Activated T-cell treated with anti-CD3 and anti-CD28 coated beads for 48 hours (primary cell): ENCODE data around the gene ITPRIPL2.

ENCODE experiments used
- DNase-seq: peaks from one replicate; pipeline ENCODE4 v3.0.0-alpha.2; 2020; ENCODE audit warnings: low read depth

The ITPRIPL2 gene

DNA sequence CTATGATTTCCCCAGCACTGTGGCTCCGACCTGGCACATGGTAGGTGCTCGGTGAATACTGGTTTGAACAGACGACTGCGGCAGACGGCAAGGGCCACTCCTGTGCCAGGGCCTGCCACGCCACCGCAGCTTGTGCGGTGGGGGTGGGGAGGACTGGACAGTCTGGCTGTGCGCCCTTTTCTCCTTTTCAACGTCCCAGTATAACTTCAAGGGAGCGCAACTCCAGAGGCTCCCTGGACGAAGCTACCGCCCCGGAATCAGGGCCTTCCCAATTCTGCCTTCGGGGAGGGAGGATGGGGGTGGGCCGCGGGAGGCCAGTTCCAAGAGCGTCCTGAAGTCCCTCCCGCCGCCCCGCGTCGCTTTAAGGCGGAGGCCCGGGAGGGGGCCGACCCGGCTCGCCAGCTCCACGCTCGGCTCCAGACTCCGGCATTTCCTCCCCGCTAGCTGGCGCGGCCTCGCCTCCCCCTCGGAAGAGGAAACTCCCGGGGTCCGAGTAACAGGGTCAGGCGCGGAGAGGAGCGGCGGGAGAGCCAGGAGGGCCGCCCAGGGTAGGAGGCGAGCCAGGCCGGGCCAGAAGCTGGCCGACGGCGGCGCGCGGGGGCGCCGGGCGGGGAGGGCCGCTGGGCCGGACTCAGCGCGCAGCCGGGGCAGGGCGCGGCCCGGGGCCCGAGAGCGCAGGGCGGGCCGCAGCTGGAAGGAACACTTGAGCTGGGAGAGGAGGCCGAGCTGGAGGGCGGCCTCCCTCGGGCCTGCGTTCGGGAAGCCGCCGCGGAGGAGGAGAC, at the start of gene ITPRIPL2:
ITPRIPL2 (plus strand) TSS at position 388 of the 782 bp plus-strand sequence. CDS start 498 bp downstream, outside the sequence.
- no peak for DNase-seq

DNA sequence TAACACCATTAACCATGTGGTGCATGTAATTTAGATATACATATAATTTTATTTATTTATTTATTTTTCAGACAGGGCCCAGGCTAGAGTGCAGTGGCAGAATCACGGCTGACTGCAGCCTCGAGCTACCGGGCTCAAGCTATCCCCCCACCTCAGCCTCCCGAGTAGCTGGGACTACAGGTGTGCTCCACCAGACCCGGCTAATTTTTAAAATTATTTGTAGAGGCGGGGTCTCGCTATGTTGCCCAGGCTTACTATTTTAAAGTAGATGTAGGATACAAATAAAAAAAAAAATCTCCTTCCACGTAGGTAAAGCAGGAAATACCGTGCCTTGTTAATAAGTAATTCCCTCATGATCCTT, 46.8 kb upstream of the ITPRIPL2 start:
- no peak for DNase-seq

- DNase-seq, result peak; percentile 96
Observed at GRCh38 chr16:19067349-19068236, 46.2 kb upstream of the ITPRIPL2 start, which contains the start of gene COQ7. COQ7 (plus strand) TSS chr16:19067614; CDS start chr16:19067665, 51 bp downstream.

- DNase-seq, result peak; percentile 2
Observed at GRCh38 chr16:19068237-19068815, 45.4 kb upstream of the ITPRIPL2 start.

DNA sequence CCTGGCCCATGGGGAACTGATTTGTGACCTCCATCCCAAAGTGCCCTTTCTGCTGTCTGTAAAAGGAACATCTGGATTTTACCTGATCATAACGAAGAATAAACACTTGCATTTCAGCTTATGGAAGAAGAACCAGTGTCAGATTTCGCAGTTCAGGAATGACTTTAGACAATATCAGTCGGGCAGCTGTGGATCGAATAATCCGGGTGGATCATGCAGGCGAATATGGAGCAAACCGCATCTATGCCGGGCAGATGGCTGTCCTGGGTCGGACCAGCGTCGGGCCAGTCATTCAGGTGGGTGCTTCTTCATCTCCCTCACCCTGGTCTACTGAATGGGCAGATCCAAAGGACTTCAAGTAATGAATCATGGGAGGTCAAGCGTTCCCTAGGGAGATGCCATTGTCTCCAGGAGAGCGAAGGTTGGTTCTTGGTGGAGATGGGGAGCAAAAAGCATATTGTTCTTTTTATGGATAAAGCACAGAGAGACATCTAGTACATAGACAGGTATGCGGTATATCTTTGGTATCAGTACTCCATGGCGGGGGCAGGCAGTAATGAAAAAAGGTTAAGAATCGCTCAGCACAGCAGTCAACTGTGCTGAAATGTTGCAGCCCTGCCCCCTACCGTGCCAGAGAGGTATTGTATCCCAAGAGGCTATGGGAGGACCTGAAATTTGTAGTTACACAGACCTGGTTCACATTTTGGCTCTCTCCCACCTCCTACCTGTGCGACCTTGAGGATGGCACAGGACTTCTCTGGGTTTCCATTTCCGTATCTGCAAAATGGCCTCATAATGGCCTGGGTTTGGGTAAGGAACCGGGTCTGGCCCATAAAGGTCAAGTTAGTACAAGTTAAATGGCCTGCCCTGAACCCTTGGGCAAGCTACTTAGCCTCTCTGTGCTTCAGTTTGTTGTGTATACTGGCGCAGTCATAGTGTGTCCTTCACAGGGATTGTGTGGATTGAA, 41.7 kb upstream of the ITPRIPL2 start:
- DNase-seq, result peak; percentile 47

DNA sequence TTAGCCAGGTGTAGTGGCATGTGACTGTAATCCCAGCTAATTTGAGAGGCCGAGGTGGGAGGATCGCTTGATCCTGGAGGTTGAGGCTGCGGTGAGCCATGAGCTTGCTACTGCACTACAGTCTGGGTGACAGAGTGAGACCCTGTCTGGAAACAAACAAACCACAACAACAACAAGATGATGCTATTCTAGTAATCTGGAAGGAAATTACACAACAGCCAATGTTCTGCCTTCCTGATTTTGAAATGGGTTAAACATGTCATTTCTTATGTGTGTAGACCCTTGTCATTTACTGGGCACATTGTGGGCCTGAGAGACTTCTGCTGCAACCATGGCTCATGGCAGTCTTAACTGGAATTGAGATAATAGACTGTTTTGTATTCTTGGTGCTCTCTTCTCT, 40.4 kb upstream of the ITPRIPL2 start:
- DNase-seq, result no peak

DNA sequence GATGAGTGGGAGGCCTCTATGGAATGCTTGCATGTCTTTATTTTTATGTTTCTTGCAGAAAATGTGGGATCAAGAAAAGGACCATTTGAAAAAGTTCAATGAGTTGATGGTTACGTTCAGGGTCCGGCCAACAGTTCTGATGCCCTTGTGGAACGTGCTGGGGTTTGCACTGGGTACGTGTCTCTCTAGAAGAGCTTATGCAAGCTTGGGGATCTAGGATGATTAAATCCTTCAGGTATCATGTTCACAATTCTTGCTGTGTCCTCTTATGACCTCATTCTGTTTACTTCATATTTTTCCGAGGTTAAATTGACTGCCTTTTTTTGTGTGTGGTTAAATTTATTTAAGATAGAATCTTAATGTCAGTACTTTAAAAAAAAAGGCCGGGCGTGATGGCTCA, 39.9 kb upstream of the ITPRIPL2 start:
- no peak for DNase-seq

- no peak for DNase-seq
Observed at GRCh38 chr16:19075511-19075910, 38.3 kb upstream of the ITPRIPL2 start.

- DNase-seq, result no peak
Observed at GRCh38 chr16:19077879-19078278, 35.9 kb upstream of the ITPRIPL2 start.

- no peak for DNase-seq
Observed at GRCh38 chr16:19083670-19084069, 30.1 kb upstream of the ITPRIPL2 start.

- DNase-seq, result no peak
Observed at GRCh38 chr16:19084139-19084538, 29.6 kb upstream of the ITPRIPL2 start.

GRCh38 chr16:19084879-19085278, 28.9 kb upstream of the ITPRIPL2 start:
- DNase-seq, result no peak

DNA sequence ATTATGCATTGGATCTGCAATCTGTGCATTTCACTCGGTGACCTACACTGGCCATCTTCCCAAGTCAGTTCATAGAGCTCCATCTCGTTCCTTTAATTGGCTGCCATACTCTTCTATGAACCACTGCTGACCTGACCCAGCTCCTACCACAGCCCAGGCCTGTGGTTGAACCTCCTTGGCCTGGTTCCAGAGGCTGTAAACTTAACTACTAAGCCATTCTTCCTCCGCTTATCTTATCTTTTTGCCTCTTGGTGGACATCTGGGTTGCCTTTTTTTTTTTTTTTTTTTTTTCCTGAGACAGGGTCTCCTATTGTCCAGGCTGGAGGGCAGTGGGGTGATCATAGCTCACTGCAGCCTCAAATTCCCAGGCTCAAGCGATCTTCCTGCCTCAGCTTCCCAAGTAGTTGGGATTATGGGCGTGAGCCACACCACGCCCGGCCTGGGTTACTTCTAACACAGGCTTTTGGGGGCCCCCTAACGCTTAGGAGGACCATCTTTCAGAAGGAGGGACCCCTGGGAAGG, 28.0 kb upstream of the ITPRIPL2 start:
- no peak for DNase-seq

DNA sequence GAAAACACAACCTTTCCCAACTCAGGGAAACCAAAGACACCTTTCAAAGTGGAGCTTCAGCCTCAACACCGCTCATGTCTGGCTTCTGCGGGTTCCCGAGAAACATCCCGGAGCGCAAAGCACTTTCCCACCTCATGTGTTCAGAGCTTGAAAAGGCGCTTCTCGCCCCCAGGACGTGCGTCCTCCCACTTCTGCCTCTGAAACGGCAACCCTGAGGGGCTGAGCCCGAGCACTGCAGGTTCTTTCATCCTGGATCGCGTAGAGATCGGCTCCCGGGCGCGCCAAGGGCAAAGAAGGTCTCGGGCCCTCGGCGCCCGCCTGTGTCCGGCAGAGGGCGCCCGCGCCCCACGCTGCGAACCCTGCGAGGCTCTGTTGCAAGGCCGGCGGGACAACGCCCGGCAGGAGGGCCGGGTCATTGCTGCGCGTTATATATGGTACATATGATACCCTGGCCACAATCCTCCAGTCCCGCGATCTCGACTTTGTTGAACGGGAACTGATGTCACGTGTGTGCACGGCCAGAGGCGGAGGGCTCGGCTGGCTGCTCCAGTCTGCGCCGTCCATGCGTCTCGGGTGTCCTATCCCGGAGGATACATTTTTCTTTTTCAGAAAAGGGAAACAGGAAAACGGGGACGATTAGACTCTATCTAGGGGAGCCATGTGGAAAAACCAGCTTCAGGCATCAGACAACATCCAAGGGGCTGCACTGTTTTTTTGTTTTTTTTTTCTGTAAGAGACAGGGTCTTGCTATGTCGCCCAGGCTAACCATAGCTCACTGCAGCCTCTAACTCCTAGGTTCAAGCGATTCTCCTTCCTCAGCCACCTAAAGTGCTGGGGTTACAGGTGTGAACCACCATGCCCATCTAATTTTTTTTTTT, 27.2 kb upstream of the ITPRIPL2 start:
- DNase-seq, result peak; percentile 80

DNA sequence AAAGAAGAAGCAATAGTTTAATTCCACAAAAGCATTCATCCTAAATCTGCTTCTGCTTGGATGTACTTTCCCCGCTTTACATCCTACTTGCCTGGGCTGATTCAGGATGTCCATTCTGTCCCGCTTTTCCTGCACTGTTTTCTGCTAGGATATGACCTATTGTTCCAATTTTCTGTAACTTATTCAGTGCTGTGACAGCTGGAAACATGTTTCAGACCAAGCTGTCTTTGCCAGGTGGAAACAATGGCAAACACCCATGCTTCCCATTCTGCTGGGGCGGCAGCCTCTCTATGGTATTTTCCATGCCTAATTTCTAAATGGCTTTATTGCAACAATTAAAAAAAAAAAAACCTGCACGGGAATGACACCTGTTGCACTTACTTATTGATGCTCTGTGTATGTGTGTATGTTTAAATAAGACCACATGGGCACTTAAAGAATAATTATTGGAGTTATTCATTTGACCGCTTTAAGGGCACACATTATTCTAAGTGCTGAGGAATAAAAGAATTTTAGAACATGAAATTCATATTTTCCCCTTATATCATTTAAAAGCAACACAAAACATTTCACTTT, 25.3 kb upstream of the ITPRIPL2 start:
- DNase-seq, result no peak

DNA sequence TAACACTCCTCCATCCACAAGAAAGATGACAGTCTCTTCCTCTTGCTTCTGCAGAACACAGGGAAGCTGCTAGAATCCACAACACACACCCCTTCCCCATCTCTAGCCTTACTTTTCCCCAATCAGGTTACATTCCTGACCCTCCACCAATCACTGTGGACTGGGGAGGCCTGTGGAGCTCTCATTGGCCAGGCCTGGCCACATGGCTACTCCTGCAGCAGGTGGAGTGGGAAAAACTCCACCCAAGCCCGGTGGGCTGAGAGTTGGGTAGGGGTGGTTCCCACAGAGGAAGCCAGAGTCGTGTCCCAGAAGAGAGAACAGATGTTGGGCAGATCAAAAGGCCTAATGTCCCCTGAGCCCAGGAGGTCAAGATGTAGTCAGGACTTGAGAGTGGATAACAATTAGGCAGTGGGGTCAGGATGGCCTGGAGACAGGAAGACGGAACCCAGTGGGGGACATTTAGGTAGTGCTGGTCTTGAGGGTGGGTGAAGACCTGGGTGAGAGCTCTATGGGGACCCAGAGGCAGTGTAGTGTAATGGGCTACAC, 24.3 kb upstream of the ITPRIPL2 start:
- DNase-seq, result no peak

GRCh38 chr16:19090916-19091315, 22.8 kb upstream of the ITPRIPL2 start:
- no peak for DNase-seq

DNA sequence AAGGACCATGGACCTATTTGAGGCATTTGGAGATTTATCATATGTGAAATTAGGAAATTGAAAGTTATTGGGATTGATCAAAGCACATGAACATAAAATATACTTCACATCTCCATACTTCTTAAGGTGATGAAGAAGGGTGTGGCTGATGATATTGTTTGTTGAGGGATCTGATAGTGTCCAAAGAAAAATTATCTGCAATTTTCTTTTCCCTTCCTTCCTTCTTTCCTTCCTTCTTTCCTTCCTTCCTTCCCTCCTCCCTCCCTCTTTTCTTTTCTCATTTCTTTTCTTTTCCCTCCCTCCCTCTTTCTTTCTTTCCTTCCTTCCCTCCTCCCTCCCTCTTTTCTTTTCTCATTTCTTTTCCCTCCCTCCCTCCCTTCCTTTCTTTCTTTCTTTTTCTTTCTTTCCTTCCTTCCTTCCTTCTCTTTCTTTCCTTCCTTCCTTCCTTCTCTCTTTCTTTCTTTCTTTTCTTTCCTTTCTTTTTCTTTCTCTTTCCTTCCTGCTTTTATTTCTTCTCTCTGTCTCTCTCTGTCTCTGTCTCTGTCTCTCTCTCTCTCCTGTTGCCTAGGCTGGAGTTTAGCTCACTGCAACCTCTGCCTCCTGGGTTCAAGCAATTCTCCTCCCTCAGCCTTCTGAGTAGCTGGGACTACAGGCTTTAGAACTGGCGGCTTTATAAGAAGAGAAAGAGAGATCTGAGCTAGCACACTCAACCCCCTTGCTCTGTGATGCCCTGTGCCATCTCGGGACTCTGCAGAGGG, 20.9 kb upstream of the ITPRIPL2 start:
- DNase-seq, result no peak
